ENCODE data around the gene GATC.

The GATC gene, protein sequence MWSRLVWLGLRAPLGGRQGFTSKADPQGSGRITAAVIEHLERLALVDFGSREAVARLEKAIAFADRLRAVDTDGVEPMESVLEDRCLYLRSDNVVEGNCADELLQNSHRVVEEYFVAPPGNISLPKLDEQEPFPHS

DNA sequence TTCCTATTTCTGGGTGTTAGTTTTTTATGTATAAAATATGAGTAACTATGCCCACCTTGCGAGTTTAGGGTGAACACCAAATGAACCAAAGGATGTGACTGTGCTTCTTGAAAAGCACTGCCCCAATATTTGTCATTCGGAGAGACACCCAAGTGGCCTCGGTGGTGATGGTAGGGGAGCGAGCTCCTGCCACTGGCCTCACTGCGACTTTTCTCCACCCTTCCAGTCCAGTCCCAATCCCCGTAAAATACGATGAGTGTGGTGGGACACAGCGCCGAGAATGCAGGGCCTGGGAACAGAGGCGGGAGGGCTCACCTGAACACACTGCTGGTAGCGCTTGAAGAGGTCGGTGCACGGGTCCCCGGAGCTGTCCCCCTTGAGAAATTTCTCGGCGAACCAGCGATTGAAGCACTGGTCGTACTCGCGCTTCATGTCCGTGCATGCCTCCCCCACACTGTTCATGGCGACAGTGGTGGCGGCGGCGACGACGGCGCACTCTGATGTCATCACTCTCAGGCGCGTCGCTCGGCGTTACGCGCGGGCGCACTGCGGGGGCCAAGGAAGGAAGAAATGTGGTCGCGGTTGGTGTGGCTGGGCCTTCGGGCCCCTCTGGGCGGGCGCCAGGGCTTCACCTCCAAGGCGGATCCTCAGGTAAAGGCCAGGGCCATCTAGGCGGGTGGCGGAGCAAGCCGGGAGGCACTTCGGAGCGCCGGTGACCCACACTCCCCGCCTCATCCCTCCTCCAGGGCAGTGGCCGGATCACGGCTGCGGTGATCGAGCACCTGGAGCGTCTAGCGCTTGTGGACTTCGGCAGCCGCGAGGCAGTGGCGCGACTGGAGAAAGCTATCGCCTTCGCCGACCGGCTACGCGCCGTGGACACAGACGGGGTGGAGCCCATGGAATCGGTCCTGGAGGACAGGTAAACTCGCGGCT lies at the start of gene GATC, which contains the start of gene TRIAP1:
GATC (plus strand) TSS at position 534 of the 933 bp plus-strand sequence; CDS start at position 571, 37 bp downstream.
TRIAP1 (minus strand) TSS at position 474 of the 933 bp plus-strand sequence; CDS start at position 462, 12 bp downstream.
- DNase-seq: peak; percentile 67

GRCh38 chr12:120397824-120398540 lies 48.3 kb upstream of the GATC start:
- DNase-seq: no peak

GRCh38 chr12:120399531-120399930 lies 46.7 kb upstream of the GATC start:
- DNase-seq: peak; percentile 85

DNA sequence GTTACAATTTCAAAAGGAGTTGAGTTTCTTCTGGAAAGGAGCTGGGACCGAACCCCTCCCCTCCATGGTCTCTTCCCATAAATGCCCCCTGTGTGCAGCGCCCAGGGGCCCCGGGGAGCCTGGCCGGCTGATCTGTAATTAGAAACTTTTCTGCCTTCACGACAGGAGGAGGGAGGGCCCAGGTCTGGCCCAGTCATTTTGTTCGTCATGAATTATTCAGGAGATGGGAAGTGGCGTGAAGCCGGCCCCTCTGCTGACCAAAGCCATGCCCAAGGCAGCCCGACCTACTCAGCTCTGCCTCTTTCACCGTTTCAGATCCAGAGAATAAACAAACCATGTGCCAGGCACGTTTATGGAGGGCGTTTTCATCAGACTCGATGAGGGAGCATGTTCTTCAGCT lies 44.0 kb upstream of the GATC start:
- DNase-seq: no peak

GRCh38 chr12:120403869-120404268 lies 42.4 kb upstream of the GATC start:
- DNase-seq: no peak

- no peak for DNase-seq
Observed at GRCh38 chr12:120404271-120404670, 42.0 kb upstream of the GATC start.

GRCh38 chr12:120406069-120406468 lies 40.2 kb upstream of the GATC start:
- DNase-seq: no peak

DNA sequence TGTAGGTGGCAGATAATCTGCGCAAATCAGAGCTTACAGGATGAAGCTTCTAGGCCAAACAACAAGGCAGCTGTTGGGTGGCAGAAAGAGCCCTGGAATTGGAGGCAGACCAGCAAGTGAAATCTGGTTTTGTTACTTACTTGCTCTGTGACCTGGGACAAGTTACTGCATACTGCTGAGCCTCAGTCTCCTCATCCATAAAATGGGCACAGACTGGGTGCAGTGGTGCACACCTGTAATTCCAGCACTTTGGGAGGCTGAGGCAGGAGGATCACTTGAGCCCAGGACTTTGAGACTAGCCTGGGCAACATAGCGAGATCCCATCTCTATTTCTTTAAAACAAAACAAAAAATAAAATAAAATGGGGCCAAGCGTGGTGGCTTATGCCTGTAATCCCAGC lies 39.7 kb upstream of the GATC start:
- no peak for DNase-seq

DNA sequence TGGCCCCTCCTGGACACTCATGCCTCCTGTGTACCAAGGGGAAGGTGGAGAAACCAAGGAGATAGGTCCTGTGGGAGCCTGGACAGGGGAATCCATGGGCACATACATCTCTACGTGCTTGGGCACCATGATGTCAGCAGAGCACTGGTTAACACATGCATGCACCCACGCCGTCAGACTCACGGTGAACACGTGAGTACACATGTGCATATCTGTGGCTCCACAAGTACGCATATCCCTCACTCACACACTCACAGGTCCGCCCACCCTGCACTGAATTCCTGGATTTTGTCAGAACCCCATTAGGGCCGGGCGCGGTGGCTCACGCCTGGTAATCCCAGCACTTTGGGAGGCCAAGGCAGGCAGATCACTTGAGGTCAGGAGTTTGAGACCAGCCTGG lies 37.5 kb upstream of the GATC start:
- DNase-seq: no peak

DNA sequence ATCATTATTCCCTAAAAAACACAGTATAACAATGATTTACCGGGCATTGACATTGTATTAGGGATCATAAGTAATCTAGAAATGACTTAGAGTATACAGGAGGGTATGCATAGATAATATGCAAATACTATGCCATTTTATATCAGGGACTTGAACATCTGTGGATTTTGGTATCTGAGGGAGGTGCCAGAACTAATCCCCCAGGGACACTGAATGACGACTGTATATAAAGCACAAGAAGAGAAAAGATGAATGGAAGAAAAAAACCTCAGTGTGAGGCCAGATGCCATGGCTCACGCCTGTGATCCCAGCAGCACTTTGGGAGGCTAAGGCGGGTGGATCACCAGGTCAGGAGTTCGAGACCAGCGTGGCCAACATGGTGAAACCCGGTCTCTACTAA lies 33.8 kb upstream of the GATC start:
- no peak for DNase-seq

- no peak for DNase-seq
Observed at GRCh38 chr12:120413901-120414695, 32.1 kb upstream of the GATC start.

- DNase-seq: no peak
Observed at GRCh38 chr12:120416490-120417216, 29.6 kb upstream of the GATC start.

DNA sequence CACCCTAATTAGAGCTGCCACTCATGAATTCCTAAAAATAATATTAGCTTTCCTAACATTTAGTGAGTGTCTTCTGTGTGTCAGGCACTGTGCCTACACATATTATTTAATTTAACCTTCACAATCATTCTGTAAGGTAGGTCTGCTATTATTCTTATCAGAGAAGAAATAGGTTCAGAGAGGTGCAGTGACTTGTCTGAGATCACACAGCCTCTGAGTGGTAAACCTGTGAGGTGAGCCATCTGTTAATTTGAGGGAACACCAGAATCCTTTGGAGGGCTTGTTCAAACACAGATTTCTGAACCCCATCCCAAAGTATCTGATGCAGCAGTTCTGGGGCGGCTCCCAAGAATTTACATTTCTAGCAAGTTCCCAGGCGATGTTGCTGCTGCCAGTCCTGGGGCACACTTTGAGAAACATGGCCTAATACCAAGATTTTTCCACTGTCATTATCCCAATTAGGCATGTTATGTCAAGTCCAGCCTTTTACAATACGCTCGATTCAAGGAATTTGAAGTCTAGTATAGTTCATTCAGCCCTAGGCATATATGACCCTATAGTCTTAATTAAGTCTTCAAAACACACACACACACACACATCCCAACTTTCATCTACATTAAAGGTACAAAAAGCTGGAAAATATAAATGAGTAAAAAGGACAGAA lies 28.2 kb upstream of the GATC start:
- no peak for DNase-seq

GRCh38 chr12:120421701-120422100 lies 24.5 kb upstream of the GATC start:
- no peak for DNase-seq

DNA sequence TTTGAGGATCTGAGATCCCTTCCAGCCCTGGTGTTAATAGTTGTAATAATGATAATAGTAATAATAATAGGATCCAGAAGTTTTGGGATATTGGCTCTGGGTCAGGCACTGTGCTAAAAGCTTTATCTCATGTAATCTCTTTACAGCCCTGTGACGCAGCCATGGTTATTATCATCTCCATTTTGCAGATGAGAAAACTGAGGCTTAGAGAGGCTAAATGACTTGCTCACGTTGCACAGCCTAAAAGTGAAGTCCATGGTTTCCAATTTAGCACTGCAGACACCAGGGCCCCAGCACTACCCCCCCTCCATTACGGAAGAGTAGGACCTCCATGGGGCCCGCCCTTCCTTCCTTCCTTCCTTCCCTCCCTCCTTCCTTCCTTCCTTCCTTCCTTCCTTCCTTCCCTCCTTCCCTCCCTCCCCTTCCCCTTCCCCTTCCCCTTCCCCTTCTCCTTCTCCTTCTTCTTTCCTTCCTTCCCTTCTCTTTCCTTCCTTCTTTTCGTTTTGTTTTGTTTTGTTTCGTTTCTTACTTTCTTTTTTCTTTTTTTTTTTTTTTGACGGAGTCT lies 23.3 kb upstream of the GATC start:
- no peak for DNase-seq

GRCh38 chr12:120425797-120426196 lies 20.4 kb upstream of the GATC start:
- no peak for DNase-seq

DNA sequence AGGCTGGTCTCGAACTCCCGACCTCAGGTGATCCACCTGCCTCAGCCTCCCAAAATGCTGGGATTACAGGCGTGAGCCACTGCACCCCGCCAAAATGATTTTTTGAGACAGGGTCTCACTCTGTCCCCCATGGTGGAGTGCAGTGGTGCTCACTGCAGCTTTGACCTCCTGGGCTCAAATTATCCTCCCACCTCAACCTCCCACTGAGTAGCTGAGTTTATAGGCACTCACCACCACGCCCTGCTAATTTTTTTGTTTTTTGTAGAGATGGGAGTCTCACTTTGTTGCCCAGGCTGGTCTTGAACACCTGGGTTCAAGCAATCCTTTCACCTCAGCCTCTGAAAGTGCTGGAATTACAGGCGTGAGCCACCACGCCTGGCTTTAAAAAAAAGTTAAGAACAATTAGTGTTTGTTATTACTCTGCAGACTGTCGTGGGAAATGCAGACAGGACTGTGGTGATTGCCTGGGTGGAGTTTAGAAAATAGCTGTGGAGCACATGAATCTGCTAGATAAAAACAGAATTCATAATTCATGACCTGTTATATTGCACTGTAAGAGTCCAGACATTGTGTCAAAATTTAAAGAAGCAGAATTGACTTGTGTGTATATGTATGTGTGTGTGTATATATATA lies 17.5 kb upstream of the GATC start:
- no peak for DNase-seq

DNA sequence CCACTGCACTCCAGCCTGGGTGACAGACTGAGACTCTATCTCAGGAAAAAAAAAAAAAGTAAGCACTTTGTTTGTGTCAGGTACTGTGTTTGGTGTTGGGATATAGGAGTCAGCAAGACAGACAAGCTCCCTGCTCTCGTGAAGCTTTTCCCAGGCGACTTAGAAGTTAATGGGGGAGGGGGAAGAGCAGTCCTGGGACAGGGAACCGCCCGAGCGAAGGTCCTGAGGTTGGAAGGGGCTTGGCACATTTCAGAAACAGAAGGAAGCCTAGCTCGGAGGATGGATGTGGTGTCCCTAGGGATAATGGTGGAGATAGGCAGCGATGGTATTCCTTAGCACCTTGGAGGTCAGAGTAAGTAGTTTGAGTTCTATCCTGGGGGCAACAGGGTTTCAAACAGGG lies 16.9 kb upstream of the GATC start:
- no peak for DNase-seq

DNA sequence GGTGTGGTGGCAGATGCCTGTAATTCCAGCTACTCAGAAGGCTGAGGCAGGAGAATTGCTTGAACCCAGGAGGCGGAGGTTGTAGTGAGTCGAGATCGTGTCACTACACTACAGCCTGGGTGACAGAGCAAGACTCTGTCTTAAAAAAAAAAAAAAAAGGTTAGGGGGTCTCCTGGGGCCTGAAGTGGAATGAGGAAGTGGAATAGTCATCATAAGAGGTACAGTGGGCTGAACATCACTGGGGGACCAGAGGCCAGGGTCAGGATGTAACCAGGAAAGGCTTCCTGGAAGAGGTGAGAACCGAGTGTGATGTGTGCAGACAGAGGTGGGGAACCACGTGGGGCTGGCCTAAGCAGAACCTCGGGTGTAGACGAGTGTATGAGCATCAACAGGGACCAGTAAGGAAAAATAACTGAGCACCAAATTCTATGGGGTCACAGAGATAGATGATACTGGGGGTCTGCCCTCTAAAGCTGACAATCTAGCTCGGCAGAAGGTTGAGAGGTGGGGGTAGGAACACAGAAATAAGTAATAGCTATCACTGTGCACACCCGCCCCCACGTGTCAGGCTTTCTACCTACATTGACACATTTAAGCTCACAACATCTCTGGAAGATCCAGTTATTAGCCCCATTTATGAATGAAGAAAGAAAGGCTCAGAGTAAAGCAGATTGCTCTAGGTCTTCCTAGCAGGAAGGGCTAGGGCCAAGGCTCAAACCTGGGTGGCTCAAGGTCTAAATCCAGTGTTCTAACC lies 13.3 kb upstream of the GATC start:
- no peak for DNase-seq

Data from HCEC 1CT (cell line).